Hematopoietic multipotent progenitor cell treated with erythropoietin and hydrocortisone succinate and interleukin-3 and kit ligand, for 8 days (in vitro differentiated cells): ENCODE measurements around the gene DAD1.
"Not testable (repeated sequence)": the region's sequence is repeated elsewhere in the genome, so short reads cannot be mapped to it uniquely, and the experiment has no call there.

Experiments used
- DNase-seq: peaks from one replicate; pipeline ENCODE4 v3.0.0-alpha.2; 2015

Gene DAD1

GRCh38 chr14:22589096-22589839 is at the start of gene DAD1:
DAD1 (minus strand) TSS chr14:22589224; CDS start chr14:22589157, 67 bp downstream.
- DNase-seq, result peak; percentile 100

- DNase-seq, result not testable (repeated sequence)
Observed at GRCh38 chr14:22635980-22636379, 47.0 kb upstream of the DAD1 start.

GRCh38 chr14:22634233-22634900 is 45.3 kb upstream of the DAD1 start:
- DNase-seq, result no peak

- no peak for DNase-seq
Observed at GRCh38 chr14:22630486-22630885, 41.5 kb upstream of the DAD1 start.

- no peak for DNase-seq
Observed at GRCh38 chr14:22630066-22630465, 41.0 kb upstream of the DAD1 start.

- DNase-seq, result no peak
Observed at GRCh38 chr14:22629361-22629760, 40.3 kb upstream of the DAD1 start.

DNA sequence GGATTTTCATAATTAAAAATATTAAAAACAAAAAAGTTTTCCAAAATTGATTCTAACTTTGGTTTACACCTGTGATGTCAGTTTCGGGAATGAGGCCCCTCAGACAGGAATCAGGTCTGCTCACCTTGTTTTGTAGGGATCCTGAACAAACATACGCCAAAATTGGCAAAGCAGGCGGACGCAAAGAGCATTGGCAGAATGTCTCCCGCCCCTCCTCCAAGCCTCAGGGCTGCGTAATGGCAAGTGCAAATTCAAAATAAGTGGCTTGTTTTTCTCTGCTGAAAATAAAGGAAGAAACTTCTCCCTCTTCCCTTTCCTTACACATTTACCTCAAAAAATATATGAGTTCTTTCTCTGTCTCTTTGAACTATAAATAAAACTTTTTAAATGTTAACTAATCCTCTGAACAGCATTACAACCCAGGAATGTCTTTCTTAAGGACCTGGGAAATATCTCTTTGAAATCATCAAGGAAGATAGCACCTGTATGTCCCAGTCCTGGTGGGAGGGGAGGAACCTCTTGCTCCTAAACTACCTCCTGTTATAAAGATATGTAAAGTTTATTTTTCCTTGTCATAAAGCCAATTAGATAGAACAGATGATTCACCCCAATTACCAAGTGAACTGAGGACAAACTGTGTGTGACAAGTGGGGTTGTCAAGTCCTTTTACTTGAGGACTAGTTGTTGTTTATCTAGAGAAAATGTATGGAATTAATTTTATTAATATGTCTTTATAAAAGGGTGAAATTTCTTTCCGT is 38.7 kb upstream of the DAD1 start:
- DNase-seq, result no peak

DNA sequence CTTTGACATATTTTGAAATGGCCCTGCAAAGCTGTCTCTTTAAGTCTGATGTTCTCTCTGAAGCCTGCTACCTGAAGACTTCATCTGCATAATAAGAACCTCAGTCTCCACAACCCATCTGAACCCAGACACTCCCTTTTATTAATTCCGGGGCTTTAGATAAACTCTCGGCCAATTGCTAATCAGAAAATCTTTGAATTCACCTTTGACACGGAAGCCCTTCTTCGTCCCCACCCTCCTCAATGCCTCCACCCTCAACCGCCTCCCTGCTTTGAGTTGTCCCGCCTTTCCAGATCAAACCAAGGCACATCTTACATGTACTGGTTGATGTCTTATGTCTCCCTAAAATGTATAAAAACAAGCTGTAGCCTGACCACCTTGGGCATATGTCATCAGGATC is 37.6 kb upstream of the DAD1 start:
- peak; percentile 50 for DNase-seq

GRCh38 chr14:22623047-22623446 is 34.0 kb upstream of the DAD1 start:
- DNase-seq, result peak; percentile 73

DNA sequence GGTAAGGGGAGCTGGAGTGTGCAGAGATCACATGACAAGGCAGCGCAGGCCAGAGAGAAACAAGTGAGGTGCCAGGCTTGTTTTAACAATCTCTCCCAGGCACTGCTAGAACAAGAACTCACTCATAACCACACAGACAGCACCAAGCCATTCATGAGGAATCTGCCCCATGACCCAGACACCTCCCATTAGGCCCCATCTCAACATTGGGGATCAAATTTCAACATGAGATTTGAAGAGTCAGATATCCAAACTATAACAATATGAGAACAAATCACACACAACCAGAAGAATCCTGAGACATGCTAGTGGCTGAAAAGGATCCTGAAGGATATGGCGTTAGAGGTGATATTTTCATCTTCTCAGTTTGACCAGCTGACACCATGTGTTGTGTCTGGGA is 33.2 kb upstream of the DAD1 start:
- DNase-seq, result no peak

- DNase-seq, result not testable (repeated sequence)
Observed at GRCh38 chr14:22615765-22616164, 26.7 kb upstream of the DAD1 start.

GRCh38 chr14:22614240-22614799 is 25.3 kb upstream of the DAD1 start:
- DNase-seq, result no peak

GRCh38 chr14:22613736-22614239 is 24.8 kb upstream of the DAD1 start:
- no peak for DNase-seq

GRCh38 chr14:22613106-22613695 is 24.2 kb upstream of the DAD1 start:
- no peak for DNase-seq

DNA sequence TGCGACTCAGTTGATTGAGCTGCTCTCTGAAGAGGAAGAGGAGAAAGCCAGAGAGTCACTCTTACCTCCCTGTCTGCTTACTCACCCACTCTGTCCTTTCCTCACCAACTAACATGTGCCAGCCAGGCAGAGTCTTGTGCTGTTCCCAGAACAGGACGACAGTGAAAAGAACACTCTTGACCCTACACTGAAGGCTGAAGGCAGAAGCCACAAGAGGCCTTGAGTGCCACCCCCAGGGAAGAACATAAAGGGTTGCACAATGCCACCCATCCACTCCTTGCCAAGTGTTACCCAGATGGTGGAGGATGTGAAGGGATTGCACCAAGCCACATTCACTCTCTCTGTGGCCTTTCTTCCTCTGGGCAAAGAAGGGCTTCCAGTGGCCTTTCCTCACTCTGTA is 21.9 kb upstream of the DAD1 start:
- DNase-seq, result no peak

GRCh38 chr14:22607291-22607690 is 18.3 kb upstream of the DAD1 start:
- DNase-seq, result no peak

- DNase-seq, result no peak
Observed at GRCh38 chr14:22606380-22606779, 17.4 kb upstream of the DAD1 start.

- DNase-seq, result no peak
Observed at GRCh38 chr14:22602862-22603261, 13.8 kb upstream of the DAD1 start.

DNA sequence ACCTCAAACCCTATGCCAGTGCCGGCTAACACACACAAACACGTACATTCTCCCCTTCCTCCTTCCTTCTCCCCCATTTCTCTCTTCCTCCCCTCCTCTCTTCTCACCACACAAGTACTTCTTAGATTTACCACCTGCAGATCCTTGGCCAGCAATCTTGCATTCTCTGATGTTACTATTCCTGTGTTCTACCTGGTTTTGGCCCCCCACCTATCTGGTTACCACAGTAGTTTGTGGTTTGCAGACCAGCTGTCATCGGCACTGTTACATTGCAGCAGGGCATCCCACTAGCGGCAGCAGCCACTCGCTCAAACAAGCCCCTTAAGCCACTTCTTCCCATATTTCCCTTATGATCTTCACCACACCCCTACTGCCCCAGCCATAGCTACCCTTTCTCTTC is 13.0 kb upstream of the DAD1 start:
- DNase-seq, result no peak

DNA sequence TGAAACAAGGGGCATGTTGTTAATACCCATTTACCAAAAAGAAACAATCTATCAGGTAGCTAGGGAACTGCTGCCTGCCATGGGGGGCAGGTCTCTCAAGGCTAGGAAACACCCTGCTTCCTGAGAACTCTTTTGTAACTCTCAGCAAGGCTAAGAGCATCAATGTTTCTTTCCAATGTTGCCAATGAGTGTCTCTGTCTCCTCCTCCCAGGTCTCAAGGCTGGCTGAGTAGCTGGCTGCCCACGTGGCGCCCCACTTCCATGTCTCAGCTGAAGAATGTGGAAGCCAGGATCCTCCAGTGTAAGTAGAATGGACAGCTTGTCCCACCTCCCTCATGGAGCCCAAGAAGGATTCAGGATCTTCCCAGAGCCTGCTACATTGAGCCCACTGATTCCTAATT is 12.4 kb upstream of the DAD1 start:
- no peak for DNase-seq

- DNase-seq, result no peak
Observed at GRCh38 chr14:22600027-22600426, 11.0 kb upstream of the DAD1 start.

GRCh38 chr14:22599349-22599748 is 10.3 kb upstream of the DAD1 start:
- no peak for DNase-seq

DNA sequence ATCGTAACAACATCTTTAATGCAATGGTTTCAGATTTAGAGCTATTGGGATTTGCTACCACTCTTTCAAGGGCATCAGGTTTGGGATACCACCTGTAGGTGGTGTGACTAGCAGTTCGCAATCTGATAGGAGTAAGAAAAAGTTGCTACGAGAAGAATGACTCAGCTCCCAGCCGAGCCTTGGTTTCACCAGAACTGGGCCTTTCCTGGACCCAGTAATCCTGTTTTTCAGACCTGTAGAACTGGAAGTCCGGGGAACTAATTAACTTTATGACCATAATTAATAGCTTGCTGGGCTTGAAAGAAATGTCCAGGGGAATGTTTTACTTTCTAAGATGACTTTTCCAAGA is 9.8 kb upstream of the DAD1 start:
- peak; percentile 43 for DNase-seq
